ENCODE data around the gene GET3.
A peak's percentile ranks its signal among the peaks of the same experiment; 100 is the strongest.

Gene GET3

DNA sequence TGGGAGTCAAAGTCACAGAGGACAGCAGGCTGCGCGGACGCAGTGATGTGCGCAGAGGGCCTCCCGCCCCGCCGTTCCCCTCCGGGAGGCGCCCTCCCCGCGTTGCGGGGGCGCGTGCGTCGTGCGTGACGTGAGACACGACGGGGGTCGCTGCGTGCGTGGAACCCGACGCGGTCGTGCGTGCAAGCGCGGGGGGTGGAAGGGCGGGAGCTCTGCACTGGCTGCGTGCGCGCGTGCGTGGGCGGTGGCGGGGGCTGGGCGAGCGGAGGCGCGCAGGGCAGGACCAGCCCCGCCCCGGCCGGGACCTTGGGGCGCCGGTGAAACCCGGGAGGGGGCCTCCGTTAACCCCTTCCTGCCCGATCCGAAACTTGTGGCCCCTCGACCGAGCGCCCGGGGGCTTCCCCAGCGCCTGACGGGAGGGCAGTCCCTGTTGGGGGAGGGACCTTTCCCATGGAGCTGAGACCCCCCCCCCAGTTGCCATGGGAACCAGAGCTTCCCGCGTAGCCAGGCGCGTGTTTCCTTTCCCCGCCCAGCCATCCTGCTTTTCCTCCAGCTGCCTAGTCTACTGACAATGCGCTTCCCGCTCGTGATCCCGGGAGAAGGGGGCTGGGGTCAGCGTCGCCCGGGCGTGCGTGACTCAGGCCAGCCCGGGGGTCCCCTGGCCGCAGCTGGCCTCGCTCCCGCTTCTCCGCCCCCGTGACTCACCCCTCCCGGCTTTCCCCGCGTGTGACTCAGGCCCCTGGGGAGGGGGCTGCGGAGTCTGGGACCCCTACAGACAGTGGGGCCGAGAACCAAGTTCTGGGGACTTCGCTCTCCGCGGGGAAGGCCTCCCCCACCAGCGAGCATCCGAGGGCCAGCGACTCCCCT, 45.4 kb downstream of the GET3 start:
- H3K4me3 ChIP-seq (ENCODE audit: low read depth, low read length): peak overlapping the region; percentile 55
- peak; percentile 31 for TF ChIP-seq CTCF (IDR thresholded peaks at IDR 0.05; ENCODE audit: insufficient read depth, low read length, missing control alignments)
- DNase-seq (ENCODE audit: low read depth, low spot score): no peak
- ChIA-PET POLR2A (interaction anchor here (0.6 to 3.8 kb wide), 4 partner anchors 8 to 24 kb away, joined by 3 to 96 read pairs (median 3); partner anchors contain the start of genes JUNB and RNASEH2A), CTCF (interaction anchor here (0.8 to 2.0 kb wide), 8 partner anchors 9 to 25 kb away, joined by 3 to 16 read pairs (median 4); partner anchors contain the start of genes JUNB, PRDX2 and THSD8)

GRCh38 chr19:12783291-12783848, 46.1 kb downstream of the GET3 start:
- TF ChIP-seq CTCF (IDR thresholded peaks at IDR 0.05; ENCODE audit: insufficient read depth, low read length, missing control alignments): no peak
- CTCF ChIA-PET: interaction anchor here (0.8 to 2.0 kb wide), 6 partner anchors 8 to 26 kb away, joined by 3 to 16 read pairs (median 6); partner anchors contain the start of gene JUNB
- POLR2A ChIA-PET: interaction anchor here (1.2 to 3.8 kb wide), 2 partner anchors 7 to 9 kb away, joined by 3 to 96 read pairs; partner anchors contain the start of gene JUNB
- H3K4me3 ChIP-seq (ENCODE audit: low read depth, low read length): peak overlapping the region; percentile 55
- no peak for DNase-seq (ENCODE audit: low read depth, low spot score)

DNA sequence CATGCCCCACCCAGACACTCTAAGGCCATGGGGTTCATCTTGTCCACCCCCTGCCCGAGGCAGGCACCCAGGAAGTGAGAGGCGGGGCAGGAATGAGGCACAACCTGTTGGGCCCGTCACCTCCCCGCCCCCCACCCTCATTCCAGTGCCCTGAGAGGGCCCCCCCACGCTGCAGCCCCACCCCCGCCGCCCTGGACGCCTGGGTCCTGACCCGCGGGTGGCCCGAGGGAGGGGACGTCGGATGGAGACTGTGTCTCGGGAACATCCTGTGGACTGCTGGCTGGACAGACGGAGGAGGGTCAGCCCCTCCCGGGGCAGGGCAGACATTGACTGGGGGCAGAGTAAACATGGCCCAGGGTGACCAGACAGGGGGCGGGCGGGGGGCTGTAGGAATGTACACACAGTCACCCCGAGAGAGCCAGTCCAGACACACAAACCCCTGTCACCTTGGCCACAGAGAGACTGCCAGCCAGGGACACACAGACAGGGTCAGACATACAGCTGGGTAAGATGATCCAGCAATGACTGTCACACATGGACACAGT, 46.6 kb downstream of the GET3 start:
- no peak for TF ChIP-seq CTCF (IDR thresholded peaks at IDR 0.05; ENCODE audit: insufficient read depth, low read length, missing control alignments)
- no peak for DNase-seq (ENCODE audit: low read depth, low spot score)
- no peak overlapping the region for H3K4me3 ChIP-seq (ENCODE audit: low read depth, low read length)
- ChIA-PET CTCF (interaction anchor here (1.0 to 2.0 kb wide), 4 partner anchors 10 to 19 kb away, joined by 3 to 16 read pairs (median 8); no protein-coding TSS in a partner anchor), POLR2A (interaction anchor here (0.6 to 3.8 kb wide), 2 partner anchors 9 to 1186 kb away, joined by 3 to 96 read pairs; partner anchors contain the start of gene JUNB)

DNA sequence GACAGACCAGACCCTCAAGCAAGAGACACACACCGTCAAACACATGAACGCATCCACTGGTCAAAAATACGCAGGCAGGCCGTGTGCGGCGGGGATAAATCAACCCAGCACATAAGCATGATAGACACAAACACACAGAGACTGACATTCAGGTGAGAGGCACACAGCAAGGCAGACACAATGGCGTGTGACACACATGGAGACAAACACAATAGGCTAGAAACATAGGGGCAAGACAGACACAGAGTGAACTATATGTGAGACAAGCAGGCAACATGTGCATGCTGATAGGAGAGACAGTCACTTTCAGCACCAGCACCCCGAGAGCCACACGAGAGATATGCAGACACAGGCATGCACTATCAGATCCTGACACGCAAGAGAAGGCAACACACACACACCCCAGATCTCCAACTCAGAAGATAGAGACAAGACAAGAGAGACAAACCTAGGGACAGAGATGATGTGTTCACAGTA, 47.1 kb downstream of the GET3 start:
- CTCF ChIA-PET: no interaction called here
- DNase-seq (ENCODE audit: low read depth, low spot score): no peak
- TF ChIP-seq CTCF (IDR thresholded peaks at IDR 0.05; ENCODE audit: insufficient read depth, low read length, missing control alignments): no peak
- no peak overlapping the region for H3K4me3 ChIP-seq (ENCODE audit: low read depth, low read length)
- POLR2A ChIA-PET: interaction anchor here (0.6 to 3.8 kb wide), 2 partner anchors 8 to 1186 kb away, joined by 3 to 96 read pairs; partner anchors contain the start of gene JUNB

- DNase-seq (ENCODE audit: low read depth, low spot score): no peak
- H3K4me3 ChIP-seq (ENCODE audit: low read depth, low read length): no peak overlapping the region
- POLR2A ChIA-PET: no interaction called here
- TF ChIP-seq CTCF (IDR thresholded peaks at IDR 0.05; ENCODE audit: insufficient read depth, low read length, missing control alignments): no peak
- CTCF ChIA-PET: interaction anchor here (2.4 to 4.7 kb wide), 2 partner anchors 7 to 12 kb away, joined by 12 to 58 read pairs; no protein-coding TSS in a partner anchor
Measured at GRCh38 chr19:12784871-12785430, 47.7 kb downstream of the GET3 start.
